ENCODE results near the gene SLC9B1.

SLC9B1 gene

GRCh38 chr4:102862747-102863146, 156.8 kb downstream of the SLC9B1 start:
- no peak for TF ChIP-seq CTCF (IDR thresholded peaks at IDR 0.05; ENCODE audit: insufficient read depth, low read depth, low read length, missing control alignments)
- H3K4me3 ChIP-seq (ENCODE audit: low read depth, low read length): no peak overlapping the region
- no peak for DNase-seq (ENCODE audit: low read depth)

DNA sequence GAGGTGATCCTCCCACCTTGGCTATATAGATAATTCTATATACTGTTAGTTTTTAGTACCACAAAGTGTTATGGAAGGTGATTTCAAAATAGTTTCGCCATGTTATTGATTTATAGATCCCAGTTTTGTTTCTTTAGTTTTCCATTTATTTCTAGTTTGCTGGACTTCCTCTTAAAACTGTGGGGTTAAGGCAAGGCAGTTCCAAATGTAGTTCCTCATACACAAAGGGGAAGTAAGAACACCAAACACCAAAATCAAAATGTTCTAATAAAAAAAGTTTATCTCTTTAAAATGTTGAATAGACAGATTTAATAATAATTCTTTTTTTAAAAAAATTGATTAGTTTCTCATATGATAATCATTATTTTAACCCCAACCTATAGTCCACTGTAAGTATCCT, 157.5 kb downstream of the SLC9B1 start:
- no peak for DNase-seq (ENCODE audit: low read depth)
- TF ChIP-seq CTCF (IDR thresholded peaks at IDR 0.05; ENCODE audit: insufficient read depth, low read depth, low read length, missing control alignments): no peak
- H3K4me3 ChIP-seq (ENCODE audit: low read depth, low read length): no peak overlapping the region

- TF ChIP-seq CTCF (IDR thresholded peaks at IDR 0.05; ENCODE audit: insufficient read depth, low read depth, low read length, missing control alignments): no peak
- no peak for DNase-seq (ENCODE audit: low read depth)
- H3K4me3 ChIP-seq (ENCODE audit: low read depth, low read length): no peak overlapping the region
Observed at GRCh38 chr4:102860611-102861324, 158.7 kb downstream of the SLC9B1 start.

- no peak for TF ChIP-seq CTCF (IDR thresholded peaks at IDR 0.05; ENCODE audit: insufficient read depth, low read depth, low read length, missing control alignments)
- DNase-seq (ENCODE audit: low read depth): no peak
- H3K4me3 ChIP-seq (ENCODE audit: low read depth, low read length): no peak overlapping the region
Observed at GRCh38 chr4:102858828-102859464, 160.6 kb downstream of the SLC9B1 start.
